ENCODE data around the gene E2F8.
"Not testable (repeated sequence)": the region's sequence is repeated elsewhere in the genome, so short reads cannot be mapped to it uniquely, and the experiment has no call there.

Gene E2F8

GRCh38 chr11:19258641-19259230 lies 18.0 kb upstream of the E2F8 start:
- TF ChIP-seq Cebpa-rat (IDR thresholded peaks at IDR 0.05): peak in 3 of 11 experiments; percentile 9 to 32 (median 31); a peak in 1 of 22 replicates
- Histone ChIP-seq H3K4me3 (no peak overlapping the region), H4K20me1 (no peaks in the 10 kb centered on the region; a peak in 1 of 22 replicates), H3K27ac (peak overlapping the region in 8 of 11 experiments; percentile 21 to 61 (median 54); a peak in 16 of 22 replicates), H3K9me3 (replicated peaks in 1 of 11) (peaks cover 0 to 16% (median 10%) of the 10 kb centered on the region in 11 experiments; a peak in 12 of 22 replicates), H3K9ac (peak overlapping the region in 8 of 11 experiments; percentile 1 to 53 (median 36); a peak in 12 of 22 replicates), H3K27me3 (no peaks in the 10 kb centered on the region), H3K36me3 (no peaks in the 10 kb centered on the region), H3K4me1 (peaks cover 19 to 27% (median 22%) of the 10 kb centered on the region in 10 experiments), H3K4me2 (peak overlapping the region; percentile 11 to 80 (median 63); a peak in 20 of 22 replicates)

DNA sequence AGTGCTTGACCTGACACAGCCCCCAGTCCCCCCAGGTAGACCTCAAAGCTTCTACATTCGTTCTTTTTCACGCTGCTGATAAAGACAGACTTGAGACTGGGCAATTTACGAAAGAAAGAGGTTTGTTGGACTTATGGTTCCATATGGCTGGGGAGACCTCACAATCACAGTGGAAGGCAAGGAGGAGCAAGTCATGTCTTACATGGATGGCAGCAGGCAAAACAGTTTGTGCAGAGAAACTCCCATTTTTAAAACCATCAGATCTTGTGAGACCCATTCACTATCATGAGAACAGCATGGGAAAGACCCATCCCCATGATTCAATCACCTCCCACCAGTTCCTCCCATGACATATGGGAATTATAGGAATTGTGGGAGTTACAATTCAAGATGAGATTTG lies 13.7 kb upstream of the E2F8 start:
- not testable (repeated sequence) for H3K36me3 ChIP-seq, H4K20me1 ChIP-seq, H3K27me3 ChIP-seq, H3K4me3 ChIP-seq, H3K9ac ChIP-seq
- Histone ChIP-seq H3K4me2 (peak overlapping the region in 6 of 11 experiments; percentile 10 to 66 (median 44); a peak in 8 of 22 replicates), H3K9me3 (replicated peaks in 1 of 11) (peaks cover 0 to 26% (median 15%) of the 10 kb centered on the region in 11 experiments; a peak in 14 of 22 replicates), H3K4me1 (peaks cover 17 to 32% (median 23%) of the 10 kb centered on the region in 10 experiments), H3K27ac (peak overlapping the region in 4 of 11 experiments; percentile 10 to 55 (median 34); a peak in 3 of 22 replicates)

GRCh38 chr11:19253817-19254216 lies 13.1 kb upstream of the E2F8 start:
- Histone ChIP-seq H3K9me3 (replicated peaks in 1 of 11) (peaks cover 0 to 27% (median 15%) of the 10 kb centered on the region in 11 experiments; a peak in 15 of 22 replicates), H3K4me2 (peak overlapping the region in 8 of 11 experiments; percentile 10 to 66 (median 36); a peak in 11 of 22 replicates), H3K27me3 (no peaks in the 10 kb centered on the region), H3K9ac (0 out of 22 replicates have a peak overlapping the region, but pooled peaks of 1 of the 11 experiments have one; percentile 9), H3K4me3 (no peak overlapping the region), H4K20me1 (no peaks in the 10 kb centered on the region; a peak in 1 of 22 replicates), H3K36me3 (no peaks in the 10 kb centered on the region), H3K4me1 (peaks cover 11 to 25% (median 18%) of the 10 kb centered on the region in 10 experiments), H3K27ac (peak overlapping the region in 4 of 11 experiments; percentile 10 to 55 (median 34); a peak in 4 of 22 replicates)
- TF ChIP-seq Cebpa-rat (IDR thresholded peaks at IDR 0.05): no peak; a peak in 1 of 22 replicates

- Histone ChIP-seq H3K9me3 (replicated peaks in 1 of 11) (peaks cover 0 to 27% (median 15%) of the 10 kb centered on the region in 11 experiments; a peak in 15 of 22 replicates), H3K27me3 (no peaks in the 10 kb centered on the region), H3K27ac (no peak overlapping the region), H3K4me2 (peak overlapping the region in 2 of 11 experiments; percentile 63 to 66; a peak in 2 of 22 replicates), H3K4me3 (no peak overlapping the region), H3K9ac (no peak overlapping the region), H3K4me1 (peaks cover 5 to 20% (median 12%) of the 10 kb centered on the region in 10 experiments; a peak in 19 of 20 replicates), H3K36me3 (no peaks in the 10 kb centered on the region), H4K20me1 (no peaks in the 10 kb centered on the region)
- TF ChIP-seq Cebpa-rat (IDR thresholded peaks at IDR 0.05): no peak
Measured at GRCh38 chr11:19253153-19253745, 12.5 kb upstream of the E2F8 start.

GRCh38 chr11:19252394-19253152 lies 11.8 kb upstream of the E2F8 start:
- H3K4me2 ChIP-seq: no peak overlapping the region
- H3K27me3 ChIP-seq: no peaks in the 10 kb centered on the region
- no peak overlapping the region for H3K9ac ChIP-seq
- no peak overlapping the region for H3K27ac ChIP-seq
- H3K9me3 ChIP-seq (replicated peaks in 1 of 11): peaks cover 0 to 27% (median 15%) of the 10 kb centered on the region in 11 experiments; a peak in 15 of 22 replicates
- no peaks in the 10 kb centered on the region for H4K20me1 ChIP-seq
- H3K4me1 ChIP-seq: peaks cover 0 to 13% (median 6%) of the 10 kb centered on the region in 10 experiments; a peak in 13 of 20 replicates
- no peak for TF ChIP-seq Cebpa-rat (IDR thresholded peaks at IDR 0.05)
- no peak overlapping the region for H3K4me3 ChIP-seq
- no peaks in the 10 kb centered on the region for H3K36me3 ChIP-seq

DNA sequence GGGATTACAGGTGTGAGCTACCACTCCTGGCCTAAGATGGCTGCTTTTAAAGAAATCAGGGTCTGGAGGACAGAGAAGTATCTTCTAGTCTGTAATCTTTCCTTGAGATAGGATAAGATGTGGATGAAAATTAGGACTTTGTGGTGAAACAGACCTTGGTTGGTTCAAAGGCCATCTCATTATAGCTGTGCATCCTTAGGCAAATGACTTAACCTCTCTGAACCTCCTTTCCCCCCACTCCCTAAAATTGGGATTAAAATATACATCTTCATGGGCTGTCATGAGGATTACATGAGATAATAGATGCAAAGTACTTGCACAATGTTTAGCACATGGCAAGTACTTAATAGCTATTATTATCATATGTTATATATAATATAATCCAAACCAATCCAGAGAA lies 10.8 kb upstream of the E2F8 start:
- H3K4me1 ChIP-seq: peaks cover 0 to 13% (median 6%) of the 10 kb centered on the region in 10 experiments; a peak in 12 of 20 replicates
- no peak for TF ChIP-seq Cebpa-rat (IDR thresholded peaks at IDR 0.05)
- no peaks in the 10 kb centered on the region for H4K20me1 ChIP-seq
- H3K9me3 ChIP-seq (replicated peaks in 1 of 11): peaks cover 0 to 27% (median 15%) of the 10 kb centered on the region in 11 experiments; a peak in 15 of 22 replicates
- H3K36me3 ChIP-seq: no peaks in the 10 kb centered on the region
- no peak overlapping the region for H3K4me2 ChIP-seq
- H3K27ac ChIP-seq: no peak overlapping the region
- no peak overlapping the region for H3K4me3 ChIP-seq
- no peak overlapping the region for H3K9ac ChIP-seq
- no peaks in the 10 kb centered on the region for H3K27me3 ChIP-seq

DNA sequence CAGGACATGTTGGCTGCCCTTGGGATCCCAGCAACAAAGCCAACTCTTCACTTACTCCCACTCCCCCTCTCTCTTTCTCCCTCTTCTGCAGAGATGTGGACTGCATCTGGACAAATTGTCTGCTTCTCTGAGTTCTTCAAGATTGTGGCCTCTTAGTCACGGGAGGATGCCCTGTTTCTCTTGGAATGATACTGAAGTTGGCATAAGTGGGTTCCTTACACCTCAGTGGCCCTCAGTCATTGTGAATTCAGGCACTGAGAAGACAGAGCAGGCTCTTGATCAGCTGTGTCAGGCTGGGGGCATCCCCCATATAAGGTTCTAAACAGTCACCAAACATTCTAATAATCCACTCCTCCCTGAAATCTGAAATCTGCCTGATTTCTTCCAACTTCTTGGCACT lies 6.1 kb upstream of the E2F8 start:
- no peaks in the 10 kb centered on the region; a peak in 1 of 22 replicates for H4K20me1 ChIP-seq
- H3K4me1 ChIP-seq: peaks cover 9 to 32% (median 30%) of the 10 kb centered on the region in 10 experiments
- H3K27me3 ChIP-seq: peaks cover 8 to 12% (median 9%) of the 10 kb centered on the region in 11 experiments; a peak in 19 of 22 replicates
- peaks cover 0 to 13% (median 5%) of the 10 kb centered on the region in 11 experiments; a peak in 9 of 22 replicates for H3K9me3 ChIP-seq (replicated peaks in 1 of 11)
- H3K4me2 ChIP-seq: no peak overlapping the region
- TF ChIP-seq Cebpa-rat (IDR thresholded peaks at IDR 0.05): no peak
- no peak overlapping the region for H3K27ac ChIP-seq
- H3K9ac ChIP-seq: no peak overlapping the region
- no peaks in the 10 kb centered on the region for H3K36me3 ChIP-seq
- H3K4me3 ChIP-seq: no peak overlapping the region

- H4K20me1 ChIP-seq: no peaks in the 10 kb centered on the region; a peak in 2 of 22 replicates
- no peak overlapping the region for H3K4me3 ChIP-seq
- H3K27me3 ChIP-seq: peaks cover 8 to 15% (median 11%) of the 10 kb centered on the region in 11 experiments; a peak in 19 of 22 replicates
- TF ChIP-seq Cebpa-rat (IDR thresholded peaks at IDR 0.05): no peak
- H3K36me3 ChIP-seq: no peaks in the 10 kb centered on the region
- peaks cover 11 to 34% (median 31%) of the 10 kb centered on the region in 10 experiments for H3K4me1 ChIP-seq
- no peak overlapping the region for H3K9ac ChIP-seq
- H3K9me3 ChIP-seq (replicated peaks in 1 of 11): peaks cover 0 to 13% (median 5%) of the 10 kb centered on the region in 11 experiments; a peak in 9 of 22 replicates
- H3K4me2 ChIP-seq: no peak overlapping the region
- no peak overlapping the region for H3K27ac ChIP-seq
Measured at GRCh38 chr11:19245351-19245750, 4.6 kb upstream of the E2F8 start.

All from BLaER1 treated with 17β-estradiol and CSF1 and Interleukin-3, amounts not matched to agents 10 nM and 100 nM (cell line).